Urothelium cell line (cell line): ENCODE results near the gene BNIP1.

Experiments
- DNase-seq: peaks from one replicate; pipeline ENCODE4 v3.0.0; 2011; ENCODE audit warnings: low spot score, mixed read lengths
- FAIRE-seq: peaks from 2 replicates; lab custom pipeline; 2011; peaks lifted over from hg19 to GRCh38; lab: Jason Lieb, UNC

BNIP1 gene

GRCh38 chr5:173208296-173208695, 64.0 kb downstream of the BNIP1 start:
- FAIRE-seq (no peak), DNase-seq (no peak)

- FAIRE-seq (no peak), DNase-seq (no peak)
These were observed 66.5 kb downstream of the BNIP1 start for GRCh38 chr5:173210877-173211276.

GRCh38 chr5:173211284-173211683, 67.0 kb downstream of the BNIP1 start:
- FAIRE-seq (no peak), DNase-seq (no peak)

- no peak for DNase-seq
- no peak for FAIRE-seq
These were observed 69.1 kb downstream of the BNIP1 start for GRCh38 chr5:173213236-173213933.
